Neural cell (in vitro differentiated cells): ENCODE data around the gene TBC1D9B. TPM values are rescaled to one million over a fixed set of nuclear protein-coding genes. Genes with fewer than 3 reads are reported as not detected.

ENCODE experiments used
- H2AFZ ChIP-seq: fragments of 200-600, 300-800 bp; sonication (generic), shearing (Covaris generic); 2 replicates; pipeline ENCODE4 v1.6.0; 2014; ENCODE audit warnings: low read depth, mild to moderate bottlenecking, antibody characterized with exemption, low read length, moderate library complexity
- H3F3A ChIP-seq: fragments of 200-600 bp; shearing (Covaris generic); 2 replicates; pipeline ENCODE4 v1.6.1; 2016; ENCODE audit warnings: mild to moderate bottlenecking, moderate library complexity, mixed read lengths, antibody characterized with exemption, low read length; ENCODE audit not compliant: insufficient read depth, poor library complexity, severe bottlenecking
- H3K27ac ChIP-seq: fragments of 200-600, 300-800 bp; sonication (generic), shearing (Covaris generic); 2 replicates; pipeline ENCODE4 v1.5.1; 2014; ENCODE audit warnings: mild to moderate bottlenecking, low read length, moderate library complexity
- H3K27me3 ChIP-seq: fragments of 300-800, 200-600 bp; sonication (generic), shearing (Covaris generic); 2 replicates; pipeline ENCODE4 v1.6.0; 2014; ENCODE audit warnings: mild to moderate bottlenecking, low read depth, low read length, moderate library complexity; ENCODE audit not compliant: insufficient read depth
- H3K36me3 ChIP-seq: fragments of 300-800, 200-600 bp; sonication (generic), shearing (Covaris generic); 2 replicates; pipeline ENCODE4 v1.5.1; 2014; ENCODE audit warnings: mild to moderate bottlenecking, antibody characterized with exemption, low read length, moderate library complexity; ENCODE audit not compliant: insufficient read depth
- H3K4me2 ChIP-seq: fragments of 300-800, 200-600 bp; sonication (generic), shearing (Covaris generic); 2 replicates; pipeline ENCODE4 v1.6.0; 2014; ENCODE audit warnings: mild to moderate bottlenecking, low read length
- H3K4me3 ChIP-seq: fragments of 300-800, 200-600 bp; sonication (generic), shearing (Covaris generic); 2 replicates; pipeline ENCODE4 v1.5.1; 2014; ENCODE audit warnings: mild to moderate bottlenecking, low read length, moderate library complexity
- H3K79me2 ChIP-seq: fragments of 200-600 bp; shearing (Covaris generic); replicated peaks from 2 replicates; pipeline ENCODE4 v1.6.0; 2014; ENCODE audit warnings: mild to moderate bottlenecking, low read length, moderate library complexity; ENCODE audit not compliant: insufficient read depth
- H3K9ac ChIP-seq: fragments of 300-800, 200-600 bp; sonication (generic), shearing (Covaris generic); 2 replicates; pipeline ENCODE4 v1.6.1; 2016; ENCODE audit warnings: mild to moderate bottlenecking, low read length, mixed read lengths
- H3K9me2 ChIP-seq: fragments of 200-600 bp; shearing (Covaris generic); 2 replicates; pipeline ENCODE4 v1.6.1; 2016; ENCODE audit warnings: mild to moderate bottlenecking, low read length, mixed read lengths; ENCODE audit not compliant: insufficient read depth
- H3K9me3 ChIP-seq: fragments of 200-600, 300-800 bp; sonication (generic), shearing (Covaris generic); 2 replicates; pipeline ENCODE4 v1.6.1; 2016; ENCODE audit warnings: mild to moderate bottlenecking, mixed run types, low read length, moderate library complexity, mixed read lengths
- H4K20me1 ChIP-seq: fragments of 200-600 bp; shearing (Covaris generic); 2 replicates; pipeline ENCODE4 v1.6.1; 2016; ENCODE audit warnings: mild to moderate bottlenecking, mixed run types; ENCODE audit not compliant: insufficient read depth
- CTCF ChIP-seq: fragments of 450-650 bp; IDR thresholded peaks from 2 replicates; pipeline ENCODE4 v1.5.1; 2014; ENCODE audit warnings: antibody characterized with exemption, mild to moderate bottlenecking, moderate library complexity; ENCODE audit not compliant: poor library complexity, severe bottlenecking
- EP300 ChIP-seq: fragments of 450-650 bp; conservative IDR thresholded peaks from 2 replicates; pipeline ENCODE4 v1.6.1; 2014; ENCODE audit warnings: antibody characterized with exemption, mild to moderate bottlenecking, moderate library complexity; ENCODE audit not compliant: poor library complexity, severe bottlenecking
- EZH2 ChIP-seq: fragments of 200-600, 300-800 bp; shearing (Covaris generic), sonication (generic); IDR thresholded peaks from 2 replicates; pipeline ENCODE4 v1.6.1; 2014; ENCODE audit warnings: antibody characterized with exemption, low read length, borderline replicate concordance, mild to moderate bottlenecking; ENCODE audit not compliant: insufficient read depth, poor library complexity, severe bottlenecking
- MXI1 ChIP-seq: fragments of 450-650 bp; conservative IDR thresholded peaks from 2 replicates; pipeline ENCODE4 v1.6.1; 2014; ENCODE audit warnings: antibody characterized with exemption, mild to moderate bottlenecking; ENCODE audit not compliant: poor library complexity, severe bottlenecking
- POLR2AphosphoS5 ChIP-seq: IDR thresholded peaks from 2 replicates; pipeline ENCODE4 v1.6.1; 2012
- RAD21 ChIP-seq: fragments of 450-650 bp; conservative IDR thresholded peaks from 2 replicates; pipeline ENCODE4 v1.6.1; 2014; ENCODE audit warnings: antibody characterized with exemption, mild to moderate bottlenecking, moderate library complexity
- REST ChIP-seq: IDR thresholded peaks from 2 replicates; pipeline ENCODE4 v1.6.1; 2012; ENCODE audit warnings: borderline replicate concordance
- SMC3 ChIP-seq: fragments of 450-650 bp; conservative IDR thresholded peaks from 2 replicates; pipeline ENCODE4 v1.6.1; 2014; ENCODE audit warnings: antibody characterized with exemption, mild to moderate bottlenecking, moderate library complexity; ENCODE audit not compliant: poor library complexity
- TAF1 ChIP-seq: IDR thresholded peaks from 2 replicates; pipeline ENCODE4 v1.6.1; 2012; ENCODE audit warnings: low read depth
- polyA plus RNA-seq: library from polyadenylated mRNA; depleted of rRNA; stranded (reverse); fragments of >200 nt; gene quantifications from 2 replicates; pipeline ENCODE4 v1.2.3, GENCODE V29; 2014

Gene TBC1D9B
- polyA plus RNA-seq, 1 donor from 2014 or later: 50.7 TPM

GRCh38 chr5:179815491-179816249 lies 92.0 kb downstream of the TBC1D9B start:
- H2AFZ ChIP-seq: no peak overlapping the region
- no peaks in the 10 kb centered on the region for H3K9me2 ChIP-seq
- H3K9ac ChIP-seq: no peak overlapping the region
- H3K27me3 ChIP-seq: peaks cover 4% of the 10 kb centered on the region
- H3K9me3 ChIP-seq: no peaks in the 10 kb centered on the region
- H3K79me2 ChIP-seq: no peaks in the 10 kb centered on the region
- H3K36me3 ChIP-seq: no peaks in the 10 kb centered on the region
- H3K4me3 ChIP-seq: no peak overlapping the region
- TF ChIP-seq RAD21 (no peak), TAF1 (no peak), SMC3 (no peak), EZH2 (no peak), POLR2AphosphoS5 (no peak), MXI1 (no peak), REST (no peak), EP300 (no peak), CTCF (no peak)
- H3F3A ChIP-seq: no peaks in the 10 kb centered on the region
- H4K20me1 ChIP-seq: no peaks in the 10 kb centered on the region
- H3K4me2 ChIP-seq: no peak overlapping the region
- H3K27ac ChIP-seq: no peak overlapping the region

GRCh38 chr5:179814090-179814489 lies 93.6 kb downstream of the TBC1D9B start:
- TF ChIP-seq TAF1 (no peak), POLR2AphosphoS5 (no peak), SMC3 (no peak), EP300 (no peak), REST (no peak), CTCF (no peak), RAD21 (no peak), EZH2 (no peak), MXI1 (no peak)
- Histone ChIP-seq H3K27ac (no peak overlapping the region), H3K9ac (no peak overlapping the region)

More at GRCh38 chr5:179814090-179814489, 93.6 kb downstream of the TBC1D9B start:
- H3K27me3 ChIP-seq: peaks cover 4% of the 10 kb centered on the region
- H3K9me2 ChIP-seq: no peaks in the 10 kb centered on the region
- H4K20me1 ChIP-seq: no peaks in the 10 kb centered on the region
- H3K4me3 ChIP-seq: no peak overlapping the region
- H3F3A ChIP-seq: no peaks in the 10 kb centered on the region
- no peak overlapping the region for H2AFZ ChIP-seq
- no peaks in the 10 kb centered on the region for H3K79me2 ChIP-seq
- H3K9me3 ChIP-seq: no peaks in the 10 kb centered on the region
- no peaks in the 10 kb centered on the region for H3K36me3 ChIP-seq
- no peak overlapping the region for H3K4me2 ChIP-seq
